ENCODE measurements around the gene FOXN3. TPM values are rescaled to one million over a fixed set of nuclear protein-coding genes. Genes with fewer than 3 reads are reported as not detected.

FOXN3 gene
- total RNA-seq, 6 experiments from 2014 or later, result 31.9 to 43.4 (median 37.9) TPM

GRCh38 chr14:89394972-89395371 is 22.1 kb downstream of the FOXN3 start:
- H3K9me3 Mint-ChIP-seq, result no peaks in the 10 kb centered on the region
- no peaks in the 10 kb centered on the region; the same call in 1 of the 2 replicates for H3K36me3 Mint-ChIP-seq (ENCODE audit: low read depth)
- no peak overlapping the region for H3K27ac Mint-ChIP-seq
- DNase-seq, result no peak
- peaks cover 11% of the 10 kb centered on the region for H3K4me1 Mint-ChIP-seq (ENCODE audit: low read depth)
- no peaks in the 10 kb centered on the region; the same call in 1 of the 2 replicates for H3K27me3 Mint-ChIP-seq (ENCODE audit: insufficient read depth)
- no peak for TF ChIP-seq CTCF (IDR thresholded peaks at IDR 0.05)
- no peak overlapping the region for H3K4me3 Mint-ChIP-seq

GRCh38 chr14:89393222-89393745 is 23.7 kb downstream of the FOXN3 start:
- no peak for TF ChIP-seq CTCF (IDR thresholded peaks at IDR 0.05)
- H3K27me3 Mint-ChIP-seq (ENCODE audit: insufficient read depth), result no peaks in the 10 kb centered on the region
- DNase-seq, result no peak
- peaks cover 8% of the 10 kb centered on the region for H3K4me1 Mint-ChIP-seq (ENCODE audit: low read depth)
- no peaks in the 10 kb centered on the region for H3K9me3 Mint-ChIP-seq
- no peaks in the 10 kb centered on the region; the same call in 1 of the 2 replicates for H3K36me3 Mint-ChIP-seq (ENCODE audit: low read depth)
- H3K27ac Mint-ChIP-seq, result no peak overlapping the region
- H3K4me3 Mint-ChIP-seq, result no peak overlapping the region

GRCh38 chr14:89392181-89392580 is 24.9 kb downstream of the FOXN3 start:
- no peak for DNase-seq
- Mint-ChIP-seq H3K4me3 (no peak overlapping the region), H3K27ac (no peak overlapping the region), H3K4me1 (ENCODE audit: low read depth) (peaks cover 8% of the 10 kb centered on the region), H3K9me3 (no peaks in the 10 kb centered on the region), H3K36me3 (ENCODE audit: low read depth) (no peaks in the 10 kb centered on the region; the same call in 1 of the 2 replicates), H3K27me3 (ENCODE audit: insufficient read depth) (no peaks in the 10 kb centered on the region)
- no peak for TF ChIP-seq CTCF (IDR thresholded peaks at IDR 0.05)

GRCh38 chr14:89391556-89391955 is 25.5 kb downstream of the FOXN3 start:
- Mint-ChIP-seq H3K4me1 (ENCODE audit: low read depth) (peaks cover 10% of the 10 kb centered on the region), H3K27me3 (ENCODE audit: insufficient read depth) (no peaks in the 10 kb centered on the region)
- TF ChIP-seq CTCF (IDR thresholded peaks at IDR 0.05), result no peak

GRCh38 chr14:89391123-89391522 is 25.9 kb downstream of the FOXN3 start:
- Mint-ChIP-seq H3K9me3 (no peaks in the 10 kb centered on the region), H3K27ac (no peak overlapping the region), H3K27me3 (ENCODE audit: insufficient read depth) (no peaks in the 10 kb centered on the region), H3K4me3 (no peak overlapping the region), H3K4me1 (ENCODE audit: low read depth) (peaks cover 14% of the 10 kb centered on the region), H3K36me3 (ENCODE audit: low read depth) (no peaks in the 10 kb centered on the region; the same call in 1 of the 2 replicates)
- TF ChIP-seq CTCF (IDR thresholded peaks at IDR 0.05), result no peak
- DNase-seq, result no peak

More at GRCh38 chr14:89391556-89391955, 25.5 kb downstream of the FOXN3 start:
- H3K9me3 Mint-ChIP-seq, result no peaks in the 10 kb centered on the region
- no peaks in the 10 kb centered on the region; the same call in 1 of the 2 replicates for H3K36me3 Mint-ChIP-seq (ENCODE audit: low read depth)
- H3K4me3 Mint-ChIP-seq, result no peak overlapping the region
- no peak for DNase-seq
- no peak overlapping the region for H3K27ac Mint-ChIP-seq

All from HFFc6 (cell line).